Measurements from ENCODE around the gene TNFRSF6B.

Gene TNFRSF6B

GRCh38 chr20:63686492-63687321, 9.7 kb upstream of the TNFRSF6B start:
- peak; percentile 82 for DNase-seq

GRCh38 chr20:63687419-63688178, 8.9 kb upstream of the TNFRSF6B start:
- no peak for DNase-seq

- no peak for DNase-seq
Observed at GRCh38 chr20:63688228-63689045, 8.0 kb upstream of the TNFRSF6B start.

GRCh38 chr20:63689046-63690002, 7.1 kb upstream of the TNFRSF6B start:
- DNase-seq = no peak

- DNase-seq = no peak
Observed at GRCh38 chr20:63690003-63690897, 6.2 kb upstream of the TNFRSF6B start.

GRCh38 chr20:63690898-63691710, 5.3 kb upstream of the TNFRSF6B start:
- DNase-seq = no peak

- DNase-seq = no peak
Observed at GRCh38 chr20:63691711-63692435, 4.6 kb upstream of the TNFRSF6B start.

- no peak for DNase-seq
Observed at GRCh38 chr20:63692436-63693082, 3.9 kb upstream of the TNFRSF6B start.

- no peak for DNase-seq
Observed at GRCh38 chr20:63693083-63693732, 3.2 kb upstream of the TNFRSF6B start.

GRCh38 chr20:63693733-63694583, 2.5 kb upstream of the TNFRSF6B start:
- no peak for DNase-seq

- DNase-seq = no peak
Observed at GRCh38 chr20:63694584-63695423, 1.6 kb upstream of the TNFRSF6B start.

- no peak for DNase-seq
Observed at GRCh38 chr20:63695424-63696305, 787 bp upstream of the TNFRSF6B start.

- peak; percentile 48 for DNase-seq
Observed at GRCh38 chr20:63696306-63696627, 185 bp upstream of the TNFRSF6B start.

GRCh38 chr20:63697357-63697867, 960 bp downstream of the TNFRSF6B start:
- DNase-seq = no peak

- DNase-seq = no peak
Observed at GRCh38 chr20:63697868-63698545, 1.6 kb downstream of the TNFRSF6B start.
